HG02870 (cell line): ENCODE data around the gene TRABD2B.

Experiments
- ATAC-seq: cut with Tn5 transposase; IDR thresholded peaks from one replicate; pipeline ENCODE4 v1.9.1; 2021; ENCODE audit warnings: mild to moderate bottlenecking, moderate library complexity; ENCODE audit not compliant: unreplicated experiment

The TRABD2B gene

DNA sequence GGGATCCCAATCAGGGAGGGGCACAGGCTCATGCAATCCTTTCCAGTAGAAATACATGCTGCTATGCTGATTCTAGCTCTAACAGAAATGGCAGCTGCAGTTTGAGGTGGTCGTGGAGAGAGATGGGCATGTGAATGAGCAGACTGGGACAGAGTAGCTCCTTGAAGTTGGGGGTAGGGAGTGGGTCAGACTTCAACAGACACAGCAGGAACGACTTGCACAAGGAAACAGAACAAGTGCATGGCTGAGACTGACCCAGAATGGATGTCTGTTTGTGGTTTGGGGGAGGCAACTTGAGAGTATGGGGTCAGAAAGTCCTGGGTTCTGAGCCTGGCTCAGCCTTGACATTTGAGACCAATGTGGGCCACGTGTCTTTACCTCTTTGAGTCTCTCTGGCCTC lies 25.1 kb upstream of the TRABD2B start:
- no peak for ATAC-seq

DNA sequence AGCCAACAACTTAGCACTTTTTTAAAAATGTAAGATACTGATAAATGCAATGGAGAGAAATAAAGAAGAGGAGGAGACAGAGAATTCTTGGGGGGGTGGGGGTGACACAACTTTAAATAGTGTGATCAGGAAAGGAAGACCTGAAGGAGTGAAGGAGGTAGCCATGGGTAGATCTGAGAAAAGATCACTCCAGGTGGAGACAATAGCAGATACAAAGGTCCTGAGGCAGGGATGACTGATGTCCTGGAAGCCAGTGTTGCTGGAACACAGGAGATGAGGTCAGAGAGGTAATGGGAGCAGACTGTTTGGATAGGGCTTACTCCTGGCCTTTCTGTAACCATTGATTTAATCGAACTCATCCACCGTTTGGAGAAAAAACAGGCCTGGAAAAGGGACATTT lies 24.6 kb upstream of the TRABD2B start:
- no peak for ATAC-seq

- no peak for ATAC-seq
Observed at GRCh38 chr1:48019714-48020315, 22.6 kb upstream of the TRABD2B start.

DNA sequence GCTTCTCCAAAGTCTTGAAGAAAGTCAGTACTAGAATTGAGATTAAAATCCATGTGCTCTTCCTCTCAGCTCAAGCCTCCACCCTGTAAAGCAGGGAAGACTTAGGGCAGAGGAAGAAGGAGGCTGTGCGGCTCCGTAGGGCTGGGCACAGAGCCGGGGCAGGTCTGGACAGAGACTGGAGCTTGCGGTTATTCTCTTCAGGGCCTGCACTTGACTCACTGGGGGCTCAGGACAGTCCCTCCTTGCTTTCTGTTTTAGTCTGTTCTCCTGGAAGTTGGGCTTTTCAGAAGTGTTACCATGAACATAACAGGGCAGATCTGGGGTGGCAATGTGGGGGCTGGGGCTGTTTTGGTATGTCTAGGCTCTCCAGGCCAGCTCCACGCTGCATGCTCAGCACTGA lies 21.6 kb upstream of the TRABD2B start:
- ATAC-seq: no peak

- ATAC-seq: no peak
Observed at GRCh38 chr1:48017716-48018115, 20.5 kb upstream of the TRABD2B start.

GRCh38 chr1:48016515-48016914 lies 19.3 kb upstream of the TRABD2B start:
- ATAC-seq: no peak

DNA sequence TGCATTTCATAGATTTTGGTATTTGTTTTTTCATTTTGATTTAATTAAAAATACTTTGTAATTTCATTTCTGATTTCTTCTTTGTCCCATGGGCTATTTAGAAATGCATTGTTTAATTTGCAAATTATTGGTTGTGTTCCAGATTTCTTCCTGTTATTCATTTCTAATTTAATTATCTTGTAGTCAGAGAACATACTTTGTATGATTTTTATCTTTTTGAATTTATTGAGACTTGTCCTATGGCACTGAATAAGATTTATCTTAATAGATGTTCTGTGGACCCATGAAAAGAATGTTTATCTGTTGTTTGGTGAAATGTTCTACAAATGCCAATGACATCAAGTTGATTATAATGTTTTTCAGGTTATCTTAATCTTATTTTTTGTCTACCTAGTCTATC lies 16.1 kb upstream of the TRABD2B start:
- ATAC-seq: no peak

- ATAC-seq: no peak
Observed at GRCh38 chr1:48007047-48007446, 9.9 kb upstream of the TRABD2B start.

DNA sequence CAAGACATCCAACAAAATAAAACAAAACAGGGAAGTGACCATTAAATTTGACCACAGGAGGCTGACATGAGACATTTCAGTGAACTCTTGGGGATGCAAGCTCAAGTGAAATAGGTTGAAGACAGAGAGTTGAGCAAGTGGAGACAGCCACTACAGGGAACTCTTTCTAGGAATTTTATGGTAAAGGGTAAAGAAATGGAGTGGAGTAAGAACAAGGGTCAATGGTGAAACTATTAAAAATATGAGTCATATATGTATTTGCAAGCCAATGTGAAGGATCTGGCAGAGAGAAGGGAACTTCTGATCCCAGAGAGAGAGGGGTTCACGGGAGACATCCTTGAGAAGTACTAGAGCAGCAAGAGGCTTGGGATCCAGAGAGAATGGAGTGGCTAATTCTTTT lies 9.1 kb upstream of the TRABD2B start:
- no peak for ATAC-seq

DNA sequence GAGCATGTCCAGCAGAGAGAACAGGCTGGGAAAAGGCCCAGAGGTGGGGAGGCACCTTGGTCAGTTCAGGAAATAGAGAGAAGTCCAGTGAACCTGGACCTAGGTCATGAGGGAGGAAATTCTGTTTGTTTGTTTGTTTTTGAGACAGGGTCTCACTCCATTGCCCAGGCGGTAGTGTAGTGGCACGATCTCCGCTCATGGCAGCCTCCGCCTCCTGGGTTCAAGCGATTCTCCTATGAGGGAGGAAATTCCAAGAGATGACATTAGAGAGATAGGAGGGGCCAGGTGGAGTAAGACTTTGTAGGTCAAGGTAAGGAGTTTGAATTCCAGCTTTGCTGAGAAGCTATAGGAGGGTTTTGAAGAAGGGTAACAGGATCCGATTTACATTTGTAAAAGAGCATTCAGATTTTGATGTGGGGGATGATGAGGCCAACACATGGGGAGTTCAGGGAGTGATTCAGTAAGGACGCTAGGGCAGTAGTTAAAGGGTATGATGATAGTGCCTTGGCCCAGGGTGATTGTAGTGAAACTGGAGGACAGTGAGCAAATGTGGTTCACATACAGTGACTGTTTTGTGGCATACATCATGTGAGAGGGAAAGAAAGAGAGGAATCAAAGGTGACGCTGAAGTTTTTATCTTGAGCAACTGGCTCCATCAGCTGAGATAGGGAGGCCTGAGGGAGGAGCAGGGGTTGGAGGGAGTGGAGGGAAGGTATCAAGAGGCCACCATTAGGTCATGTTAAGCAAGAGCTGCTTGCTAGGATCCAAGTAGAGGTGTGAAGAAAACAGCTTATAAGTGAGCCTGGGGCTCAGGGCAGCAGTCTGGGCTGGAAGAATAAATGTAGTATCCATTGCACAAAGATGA lies 8.3 kb upstream of the TRABD2B start:
- ATAC-seq: no peak

GRCh38 chr1:48003741-48004531 lies 6.8 kb upstream of the TRABD2B start:
- no peak for ATAC-seq

DNA sequence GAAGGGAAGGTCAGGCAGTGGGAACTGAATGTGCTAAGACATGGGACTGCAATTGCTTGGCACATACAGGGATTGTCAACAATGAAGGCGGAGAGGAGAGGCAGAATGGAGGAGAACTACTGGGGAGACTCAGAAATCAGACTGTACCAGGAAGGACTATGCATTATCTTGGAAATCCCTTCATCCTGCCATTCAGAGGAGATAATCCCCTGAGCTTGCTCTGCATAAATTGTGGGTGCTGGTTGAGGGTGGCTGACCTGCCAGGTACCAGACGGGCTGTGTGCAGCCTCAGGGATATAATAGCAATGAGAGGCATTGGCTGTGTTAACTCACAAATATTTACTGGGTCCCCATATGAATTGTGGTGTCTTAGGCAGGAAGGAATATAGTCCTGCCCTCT lies 5.0 kb upstream of the TRABD2B start:
- no peak for ATAC-seq

DNA sequence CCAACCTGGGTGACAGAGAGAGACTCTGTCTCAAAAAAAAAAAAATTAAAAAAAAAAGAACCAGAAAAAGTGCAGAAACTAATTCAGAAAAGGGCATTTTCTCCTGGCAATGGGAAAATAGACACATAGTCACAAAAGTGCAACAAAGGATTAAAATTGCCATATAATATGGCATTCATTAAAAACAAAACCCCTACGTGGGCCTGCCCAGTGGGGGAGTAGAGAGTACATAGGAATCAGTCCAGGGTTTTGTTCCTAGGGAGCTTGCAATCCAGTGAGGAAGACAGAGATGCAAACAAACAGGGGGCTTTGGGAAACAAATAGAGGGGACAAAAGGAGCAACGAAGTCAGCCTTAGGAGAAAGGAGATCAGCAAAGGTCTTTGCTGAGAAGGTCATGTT lies 4.5 kb upstream of the TRABD2B start:
- ATAC-seq: no peak

- no peak for ATAC-seq
Observed at GRCh38 chr1:48000883-48001282, 3.7 kb upstream of the TRABD2B start.

- no peak for ATAC-seq
Observed at GRCh38 chr1:47999097-47999496, 1.9 kb upstream of the TRABD2B start.

DNA sequence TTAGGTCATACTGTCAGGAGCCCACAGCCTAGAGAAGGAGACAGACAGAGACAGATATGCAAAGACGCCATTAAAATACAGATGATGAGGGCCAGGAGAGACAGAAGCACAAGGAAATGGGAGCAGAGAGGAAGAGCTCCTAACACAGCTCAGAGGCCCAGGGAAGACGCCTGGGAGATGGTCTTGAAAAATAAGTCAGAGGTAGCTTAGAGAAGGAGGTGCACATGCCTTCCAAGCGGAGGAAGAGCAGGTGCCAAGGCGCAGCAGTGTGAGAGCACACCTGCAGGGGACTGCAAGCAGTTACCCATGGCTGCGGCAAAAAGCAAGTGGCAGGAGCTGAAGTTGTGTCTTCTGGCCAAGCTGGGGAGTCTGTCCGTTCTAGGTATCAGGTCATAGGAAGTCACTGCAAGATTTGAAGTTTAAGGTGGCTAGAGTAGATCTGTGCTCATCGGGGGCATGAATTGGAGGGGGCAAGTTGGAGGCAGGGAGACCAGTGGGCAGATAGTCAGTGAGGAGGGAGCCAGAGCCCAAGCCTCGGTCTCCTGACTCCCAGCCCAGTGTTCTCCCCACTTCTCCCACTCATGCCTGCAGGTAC lies 1.3 kb upstream of the TRABD2B start:
- no peak for ATAC-seq

- ATAC-seq: no peak
Observed at GRCh38 chr1:47996406-47997226, 569 bp downstream of the TRABD2B start.

DNA sequence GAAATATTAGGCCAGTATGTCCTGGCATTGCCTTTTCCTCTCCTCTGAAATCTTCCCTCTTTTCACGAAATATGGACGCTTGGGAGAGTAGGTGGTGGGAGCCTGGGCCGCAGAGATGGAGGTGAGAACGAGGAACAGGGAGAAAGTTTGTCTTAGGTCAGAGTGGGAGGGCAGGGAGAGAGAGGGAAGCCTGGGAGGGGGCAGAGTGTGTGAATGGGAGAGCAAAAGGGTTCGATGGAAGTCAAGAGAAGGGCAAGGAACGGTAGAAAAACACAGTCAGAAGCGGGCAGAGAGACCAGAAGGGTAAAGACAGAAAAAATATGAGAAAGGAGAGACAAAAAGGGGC lies 1.2 kb downstream of the TRABD2B start:
- ATAC-seq: no peak

DNA sequence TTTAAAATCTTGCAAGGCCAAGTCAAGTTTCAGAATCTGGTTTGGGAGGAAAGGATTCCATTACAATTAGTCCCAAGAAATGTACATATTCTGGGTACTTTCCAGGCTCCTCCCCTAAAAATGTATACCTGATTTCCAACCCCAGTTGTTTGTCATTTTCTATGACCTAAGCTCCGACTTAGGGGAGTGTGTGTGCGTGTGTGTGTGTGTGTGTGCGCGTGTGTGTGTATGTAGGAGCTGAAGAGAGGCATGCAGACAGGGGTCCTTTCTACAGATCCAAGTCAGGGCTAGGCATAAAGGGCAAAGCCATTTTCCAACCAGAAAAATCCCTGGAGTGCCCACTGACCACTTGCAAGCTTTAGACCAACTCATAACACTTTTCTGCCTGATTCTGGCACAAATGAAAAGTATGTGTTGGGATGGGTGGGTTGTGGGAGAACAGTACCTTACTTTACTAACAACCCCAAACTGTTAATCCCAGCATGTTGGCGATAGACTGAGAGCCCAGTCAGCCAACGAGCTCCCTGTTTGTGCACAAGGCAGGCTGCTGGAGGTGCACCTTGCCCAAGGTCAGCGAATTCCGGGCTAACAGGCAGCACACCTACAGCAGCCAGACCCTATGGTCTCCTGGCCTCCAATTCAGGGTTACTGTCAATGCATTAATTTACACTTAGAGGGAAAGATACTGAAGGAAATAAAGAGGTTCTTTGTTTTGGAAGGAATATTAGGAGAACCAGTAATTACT lies 1.7 kb downstream of the TRABD2B start:
- ATAC-seq: no peak
